T-helper 2 cell treated with Interferon-gamma antibody and Interleukin-4, amounts not matched to agents 5 μg/mL and 100 μg/mL, for 36 hours (primary cell): ENCODE data around the gene KRT39.
"Not testable (repeated sequence)": the region's sequence is repeated elsewhere in the genome, so short reads cannot be mapped to it uniquely, and the experiment has no call there.

Source experiments
- DNase-seq: peaks from one replicate; pipeline ENCODE4 v3.0.0; 2021; ENCODE audit warnings: low spot score
- H3K27ac Mint-ChIP-seq: one replicate; pipeline ENCODE4 v1.8.0; 2021; ENCODE audit warnings: mild to moderate bottlenecking, mixed read lengths
- H3K27me3 Mint-ChIP-seq: one replicate; pipeline ENCODE4 v1.8.0; 2021; ENCODE audit warnings: low read depth, mixed read lengths
- H3K36me3 Mint-ChIP-seq: one replicate; pipeline ENCODE4 v1.8.0; 2021; ENCODE audit warnings: low read depth, mixed read lengths
- H3K4me1 Mint-ChIP-seq: one replicate; pipeline ENCODE4 v1.8.0; 2021; ENCODE audit warnings: low read depth, mixed read lengths
- H3K4me3 Mint-ChIP-seq: one replicate; pipeline ENCODE4 v1.8.0; 2022; ENCODE audit warnings: mild to moderate bottlenecking, moderate library complexity, mixed read lengths
- H3K9me3 Mint-ChIP-seq: one replicate; pipeline ENCODE4 v1.8.0; 2021; ENCODE audit warnings: mixed read lengths

KRT39 gene

GRCh38 chr17:40944531-40944930, 22.2 kb downstream of the KRT39 start:
- Mint-ChIP-seq H3K36me3 (no peaks in the 10 kb centered on the region), H3K4me1 (no peaks in the 10 kb centered on the region), H3K27ac (no peak overlapping the region), H3K9me3 (no peaks in the 10 kb centered on the region), H3K4me3 (no peak overlapping the region), H3K27me3 (peaks cover 33% of the 10 kb centered on the region)
- DNase-seq, result no peak

- no peaks in the 10 kb centered on the region for H3K36me3 Mint-ChIP-seq
- H3K27me3 Mint-ChIP-seq, result peaks cover 26% of the 10 kb centered on the region
- H3K4me1 Mint-ChIP-seq, result no peaks in the 10 kb centered on the region
- no peak overlapping the region for H3K27ac Mint-ChIP-seq
- no peak overlapping the region for H3K4me3 Mint-ChIP-seq
- H3K9me3 Mint-ChIP-seq, result no peaks in the 10 kb centered on the region
- no peak for DNase-seq
Observed at GRCh38 chr17:40942553-40942952, 24.2 kb downstream of the KRT39 start.

- DNase-seq, result no peak
- no peak overlapping the region for H3K4me3 Mint-ChIP-seq
- peaks cover 12% of the 10 kb centered on the region for H3K27me3 Mint-ChIP-seq
Observed at GRCh38 chr17:40940266-40940665, 26.5 kb downstream of the KRT39 start.

GRCh38 chr17:40938981-40939380, 27.8 kb downstream of the KRT39 start:
- DNase-seq, result no peak
- H3K4me1 Mint-ChIP-seq, result no peaks in the 10 kb centered on the region
- H3K27ac Mint-ChIP-seq, result no peak overlapping the region
- H3K27me3 Mint-ChIP-seq, result peaks cover 10% of the 10 kb centered on the region
- H3K36me3 Mint-ChIP-seq, result no peaks in the 10 kb centered on the region
- H3K4me3 Mint-ChIP-seq, result no peak overlapping the region
- H3K9me3 Mint-ChIP-seq, result no peaks in the 10 kb centered on the region

More at GRCh38 chr17:40940266-40940665, 26.5 kb downstream of the KRT39 start:
- no peaks in the 10 kb centered on the region for H3K36me3 Mint-ChIP-seq
- H3K9me3 Mint-ChIP-seq, result no peaks in the 10 kb centered on the region
- no peaks in the 10 kb centered on the region for H3K4me1 Mint-ChIP-seq
- H3K27ac Mint-ChIP-seq, result no peak overlapping the region

- Mint-ChIP-seq H3K36me3 (no peaks in the 10 kb centered on the region), H3K9me3 (no peaks in the 10 kb centered on the region), H3K27ac (no peak within 1 kb of the TSS), H3K4me3 (no peak within 1 kb of the TSS), H3K27me3 (peaks cover 10% of the 10 kb centered on the region), H3K4me1 (no peaks in the 10 kb centered on the region)
- no peak for DNase-seq
Observed at GRCh38 chr17:40937384-40937819, 29.3 kb downstream of the KRT39 start, which contains the start of gene KRT23. TSS of gene KRT23 (minus strand) at chr17:40937646. CDS start at chr17:40936603, 1,043 bp downstream.

GRCh38 chr17:40936976-40937375, 29.8 kb downstream of the KRT39 start:
- H3K4me3 Mint-ChIP-seq, result no peak overlapping the region
- peaks cover 9% of the 10 kb centered on the region for H3K27me3 Mint-ChIP-seq
- no peak for DNase-seq
- H3K9me3 Mint-ChIP-seq, result no peaks in the 10 kb centered on the region
- H3K27ac Mint-ChIP-seq, result no peak overlapping the region
- no peaks in the 10 kb centered on the region for H3K36me3 Mint-ChIP-seq
- no peaks in the 10 kb centered on the region for H3K4me1 Mint-ChIP-seq

GRCh38 chr17:40936437-40936971, 30.2 kb downstream of the KRT39 start:
- no peaks in the 10 kb centered on the region for H3K4me1 Mint-ChIP-seq
- H3K27me3 Mint-ChIP-seq, result peaks cover 9% of the 10 kb centered on the region
- no peaks in the 10 kb centered on the region for H3K36me3 Mint-ChIP-seq
- no peaks in the 10 kb centered on the region for H3K9me3 Mint-ChIP-seq
- no peak for DNase-seq
- H3K27ac Mint-ChIP-seq, result no peak overlapping the region
- no peak overlapping the region for H3K4me3 Mint-ChIP-seq

GRCh38 chr17:40935624-40936023, 31.1 kb downstream of the KRT39 start:
- H3K27me3 Mint-ChIP-seq, result peaks cover 9% of the 10 kb centered on the region
- no peak overlapping the region for H3K4me3 Mint-ChIP-seq
- H3K36me3 Mint-ChIP-seq, result no peaks in the 10 kb centered on the region
- no peak for DNase-seq
- no peak overlapping the region for H3K27ac Mint-ChIP-seq
- no peaks in the 10 kb centered on the region for H3K4me1 Mint-ChIP-seq
- no peaks in the 10 kb centered on the region for H3K9me3 Mint-ChIP-seq

GRCh38 chr17:40932608-40933007, 34.1 kb downstream of the KRT39 start:
- H3K36me3 Mint-ChIP-seq, result no peaks in the 10 kb centered on the region
- H3K9me3 Mint-ChIP-seq, result no peaks in the 10 kb centered on the region
- no peak for DNase-seq
- H3K27ac Mint-ChIP-seq, result no peak overlapping the region
- H3K4me1 Mint-ChIP-seq, result no peaks in the 10 kb centered on the region
- no peak overlapping the region for H3K4me3 Mint-ChIP-seq
- peaks cover 16% of the 10 kb centered on the region for H3K27me3 Mint-ChIP-seq

GRCh38 chr17:40931311-40931710, 35.4 kb downstream of the KRT39 start:
- no peak for DNase-seq
- peaks cover 17% of the 10 kb centered on the region for H3K27me3 Mint-ChIP-seq
- H3K36me3 Mint-ChIP-seq, result no peaks in the 10 kb centered on the region
- H3K4me3 Mint-ChIP-seq, result no peak overlapping the region
- H3K4me1 Mint-ChIP-seq, result no peaks in the 10 kb centered on the region
- H3K27ac Mint-ChIP-seq, result no peak overlapping the region
- H3K9me3 Mint-ChIP-seq, result no peaks in the 10 kb centered on the region

GRCh38 chr17:40926341-40926740, 40.4 kb downstream of the KRT39 start:
- Mint-ChIP-seq H3K9me3 (no peaks in the 10 kb centered on the region), H3K36me3 (no peaks in the 10 kb centered on the region), H3K4me3 (no peak overlapping the region), H3K4me1 (no peaks in the 10 kb centered on the region), H3K27me3 (peaks cover 24% of the 10 kb centered on the region), H3K27ac (no peak overlapping the region)
- no peak for DNase-seq

- no peak for DNase-seq
- Mint-ChIP-seq H3K9me3 (no peaks in the 10 kb centered on the region), H3K4me3 (no peak overlapping the region), H3K27ac (no peak overlapping the region), H3K27me3 (peaks cover 21% of the 10 kb centered on the region), H3K36me3 (no peaks in the 10 kb centered on the region), H3K4me1 (no peaks in the 10 kb centered on the region)
Observed at GRCh38 chr17:40922239-40922638, 44.5 kb downstream of the KRT39 start.

- Mint-ChIP-seq H3K27ac (no peak overlapping the region), H3K4me3 (no peak overlapping the region), H3K36me3 (no peaks in the 10 kb centered on the region), H3K27me3 (peaks cover 23% of the 10 kb centered on the region), H3K4me1 (no peaks in the 10 kb centered on the region), H3K9me3 (no peaks in the 10 kb centered on the region)
- no peak for DNase-seq
Observed at GRCh38 chr17:40921026-40921425, 45.7 kb downstream of the KRT39 start.

- H3K4me1 Mint-ChIP-seq, DNase-seq, H3K4me3 Mint-ChIP-seq, H3K27ac Mint-ChIP-seq, H3K36me3 Mint-ChIP-seq, H3K9me3 Mint-ChIP-seq: not testable (repeated sequence)
- peaks cover 12% of the 10 kb centered on the region for H3K27me3 Mint-ChIP-seq
Observed at GRCh38 chr17:40917116-40917515, 49.6 kb downstream of the KRT39 start.

- Mint-ChIP-seq H3K27ac (no peak overlapping the region), H3K27me3 (peaks cover 14% of the 10 kb centered on the region), H3K36me3 (no peaks in the 10 kb centered on the region), H3K4me1 (no peaks in the 10 kb centered on the region), H3K9me3 (no peaks in the 10 kb centered on the region), H3K4me3 (no peak overlapping the region)
- DNase-seq, result no peak
Observed at GRCh38 chr17:40916366-40916765, 50.4 kb downstream of the KRT39 start.
